Cortex of kidney (tissue), 1 donor: ENCODE data around the gene CEP70.

Source experiments
- DNase-seq: peaks from one replicate; lab custom pipeline; 2025; lab: John Stamatoyannopoulos, UW

The CEP70 gene

DNA sequence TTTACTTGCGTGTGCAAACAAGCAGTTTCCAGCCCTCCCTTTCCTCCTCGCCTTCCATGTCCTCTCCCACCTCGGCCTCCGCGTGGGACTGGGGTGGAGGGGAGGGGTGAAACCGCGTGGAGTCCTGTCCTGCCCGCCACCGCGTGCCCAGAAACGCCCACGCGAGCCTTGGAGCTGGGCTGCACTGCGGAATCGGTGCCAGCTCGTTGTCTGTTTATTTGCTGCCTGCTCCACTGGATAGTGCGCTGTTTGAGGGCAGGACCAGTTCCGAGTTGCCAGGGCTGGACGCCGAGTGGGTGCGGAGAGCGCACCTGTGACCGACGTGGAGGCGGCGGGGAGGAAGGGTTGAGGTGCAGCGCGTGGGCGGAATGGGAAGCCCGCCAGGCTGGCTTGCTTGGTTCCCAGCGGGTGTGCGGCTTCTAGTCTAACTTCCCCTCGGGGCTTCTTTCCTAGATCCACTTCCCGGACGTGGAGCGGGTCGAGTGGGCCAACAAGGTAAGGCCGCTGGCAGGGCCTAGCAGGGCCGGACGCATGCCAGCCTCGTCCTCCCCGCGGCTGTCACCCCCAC, 142.4 kb downstream of the CEP70 start:
- no peak for DNase-seq

DNA sequence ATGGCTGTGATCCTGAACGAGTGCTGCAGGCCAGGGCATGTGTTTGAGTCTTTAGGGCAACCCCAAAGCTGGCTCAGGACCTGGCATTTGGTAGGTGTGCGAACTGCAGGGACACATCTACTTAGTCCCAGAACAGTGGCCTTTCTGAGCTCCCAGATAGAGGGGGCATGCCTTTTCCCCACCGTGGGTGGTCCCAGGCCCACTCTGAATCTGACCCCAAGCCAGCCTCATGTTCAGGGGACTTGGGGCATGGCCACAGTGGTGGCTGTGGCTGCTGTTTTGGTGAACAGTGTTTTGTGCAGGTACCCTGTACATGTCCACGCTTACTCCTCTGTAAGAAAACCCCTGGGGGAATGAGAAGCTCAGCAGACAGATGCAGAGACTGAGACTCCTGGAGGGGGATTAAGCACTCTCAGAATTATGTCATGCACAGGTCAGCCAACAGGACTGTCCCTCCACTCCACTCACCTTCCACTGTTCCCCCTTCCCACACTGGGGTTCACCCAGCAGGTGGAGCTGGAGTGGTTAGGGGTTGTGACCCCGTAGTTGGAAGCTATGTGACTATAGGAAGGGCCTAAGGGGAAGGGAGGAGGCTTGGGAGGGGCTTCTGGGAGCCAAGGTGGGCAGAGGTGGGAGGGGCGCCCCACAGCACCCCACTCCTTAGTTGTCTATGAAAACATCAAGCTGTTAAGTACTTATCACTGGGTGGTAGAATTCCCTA, 143.2 kb downstream of the CEP70 start:
- no peak for DNase-seq

DNA sequence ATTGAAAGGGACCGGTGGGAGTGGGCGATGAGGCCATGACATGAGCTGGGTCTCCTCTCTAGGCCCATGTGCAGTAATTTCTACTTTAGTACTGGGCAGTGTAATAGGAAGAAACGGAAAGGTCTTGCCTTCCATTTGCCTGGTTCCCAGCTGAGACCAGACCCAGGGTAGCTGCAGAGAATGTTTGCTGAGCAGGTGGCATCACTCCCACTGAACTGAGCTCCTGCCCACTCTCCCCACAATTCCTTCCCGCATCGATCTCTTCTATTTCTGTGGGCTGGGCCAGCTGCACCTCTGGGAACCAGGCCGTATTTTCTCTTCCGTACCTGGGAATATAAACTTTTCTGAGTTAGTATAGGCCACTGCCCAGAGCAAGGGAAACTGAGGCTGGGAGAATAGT, 143.9 kb downstream of the CEP70 start:
- no peak for DNase-seq

DNA sequence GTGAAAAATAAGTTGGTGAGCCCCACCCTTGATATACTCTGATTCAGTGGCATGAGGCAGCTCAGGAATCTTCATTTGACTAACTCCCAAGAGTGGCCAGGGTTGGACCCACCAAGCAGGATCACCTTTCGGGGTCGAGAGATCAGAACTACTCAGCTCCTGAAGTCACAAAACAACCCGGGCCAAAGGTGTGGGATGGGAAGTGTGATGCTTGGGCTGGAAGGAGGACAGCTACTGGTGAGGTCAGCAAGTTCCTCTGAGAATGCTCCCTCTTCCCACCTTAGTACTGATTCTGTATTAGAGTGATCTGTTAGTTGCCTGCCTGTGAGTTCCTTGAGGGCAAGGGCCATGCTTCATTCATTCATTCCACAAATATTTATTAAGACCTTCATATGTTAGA, 144.6 kb downstream of the CEP70 start:
- DNase-seq, result no peak

DNA sequence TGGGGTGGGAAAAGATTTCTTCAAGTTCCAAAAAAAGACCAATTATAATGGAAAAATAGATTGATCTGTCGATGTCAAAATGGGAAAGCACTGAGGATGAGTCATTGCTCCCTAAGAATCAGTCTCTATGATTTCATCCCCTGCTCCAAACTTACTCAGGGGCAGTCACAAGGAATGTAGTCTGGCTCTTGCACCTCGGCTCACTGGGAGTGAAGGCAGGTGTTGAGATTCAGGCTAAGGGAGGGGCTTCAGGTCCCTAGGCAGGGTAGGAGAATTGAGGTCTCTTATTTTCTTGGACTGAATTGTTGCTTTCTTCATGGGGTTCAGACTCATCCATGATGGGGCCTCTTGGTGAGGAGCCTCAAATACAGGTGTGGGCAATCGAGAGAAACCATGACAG, 145.4 kb downstream of the CEP70 start:
- no peak for DNase-seq

DNA sequence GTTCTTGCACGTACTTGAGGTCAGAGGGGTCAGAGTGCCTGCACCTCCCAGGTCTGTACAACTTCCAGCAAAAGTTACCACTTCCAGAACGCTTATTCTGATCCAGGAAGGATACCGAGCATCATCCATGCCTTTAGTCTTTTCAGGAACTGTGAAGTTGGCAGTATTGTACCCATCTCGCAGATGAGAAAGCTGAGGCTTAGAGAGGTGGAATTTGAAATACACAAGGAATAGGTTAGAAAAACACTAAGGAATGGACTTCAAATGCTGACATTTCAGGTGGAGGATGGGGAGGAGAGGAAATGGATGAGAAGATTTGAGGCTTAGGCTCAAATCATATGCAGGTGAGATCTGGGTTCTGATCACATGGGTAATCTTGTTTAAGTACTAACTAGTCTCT, 148.4 kb downstream of the CEP70 start:
- DNase-seq, result no peak

DNA sequence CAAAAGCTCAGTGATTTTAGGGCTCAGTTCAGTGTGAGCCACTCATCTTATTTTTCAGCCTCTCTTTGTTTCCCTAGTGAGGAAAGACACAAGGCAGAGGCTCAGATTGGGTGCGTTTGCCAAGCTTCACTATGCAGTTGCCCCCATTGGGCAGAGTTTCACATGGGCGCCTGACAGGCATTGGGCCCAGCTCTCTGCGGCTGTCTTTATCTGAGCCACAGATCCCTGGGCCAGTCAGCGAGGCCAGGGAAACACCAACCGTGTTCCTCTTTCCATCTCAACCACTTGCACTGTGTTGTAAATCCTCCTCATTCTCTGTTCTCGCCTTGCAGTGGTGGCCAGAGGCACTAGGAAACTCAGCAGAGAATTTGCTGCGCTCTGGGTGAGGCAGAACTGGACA, 148.8 kb downstream of the CEP70 start:
- no peak for DNase-seq
